K562 (cell line): ENCODE results near the gene TXLNA. TPM values are rescaled to one million over a fixed set of nuclear protein-coding genes. Genes with fewer than 3 reads are reported as not detected.

Source experiments
- FIP1L1 ChIP-seq: fragments of 200-400 bp; formaldehyde crosslinking; IDR thresholded peaks from 2 replicates; pipeline ENCODE4 v1.6.1; 2018; ENCODE audit warnings: mild to moderate bottlenecking, low read depth, low read length; ENCODE audit not compliant: poor library complexity, severe bottlenecking
- NBN ChIP-seq: fragments of 450-650 bp; IDR thresholded peaks from 2 replicates; pipeline ENCODE4 v1.6.1; 2016; ENCODE audit warnings: low read depth, mild to moderate bottlenecking
- NFIC ChIP-seq: fragments of 450-650 bp; IDR thresholded peaks from 2 replicates; pipeline ENCODE4 v1.6.1; 2017; ENCODE audit warnings: mild to moderate bottlenecking, inconsistent platforms
- SMAD1 ChIP-seq: fragments of 150-350 bp; IDR thresholded peaks from 2 replicates; pipeline ENCODE4 v1.6.1; 2014; ENCODE audit warnings: low read length, low read depth; ENCODE audit not compliant: partially characterized antibody
- WHSC1 ChIP-seq: IDR thresholded peaks from one replicate; pipeline ENCODE4 v1.6.1; 2012; ENCODE audit warnings: low read length, control low read depth, inconsistent platforms
- ZNF699 ChIP-seq: fragments of 250-450 bp; sonication (Bioruptor Pico); IDR thresholded peaks from 2 replicates; pipeline ENCODE4 v1.8.0; 2021; ENCODE audit warnings: mild to moderate bottlenecking, moderate library complexity; ENCODE audit not compliant: insufficient replicate concordance
- polyA plus RNA-seq, 8 experiments: library from polyadenylated mRNA; depleted of rRNA in 4 of 8; stranded (reverse) in 5 of 8; unstranded in 3 of 8; fragments of >200 nt; fragmentation: Nextera tagmentation in 2 of 8; fragmentation: Illumina TruSeq in 1 of 8; extraction: Ambion mirVana in 2 of 8; extraction: Trizol in 1 of 8; gene quantifications; 2 replicates each; pipeline versions ENCODE4 v1.2.1 to v1.2.3, GENCODE V29; 2011 to 2014; ENCODE audit warnings: inconsistent platforms in 1 of 8, missing spikeins in 1 of 8
- total RNA-seq, 7 experiments: library from RNA; depleted of rRNA in 6 of 7; stranded (reverse); fragments of >200 nt in 6 of 7; fragmentation: Illumina TruSeq in 2 of 7; extraction: Trizol in 2 of 7; gene quantifications; 2 replicates each; pipeline versions ENCODE4 v1.2.1 to v1.2.3, GENCODE V29; 2011 to 2021; ENCODE audit warnings: low replicate concordance in 1 of 7
- TF ChIP-seq, protein P1 (sequence below): fragments of 250-450 bp; sonication (Bioruptor Pico); IDR thresholded peaks from 2 replicates; pipeline ENCODE4 v1.8.0; 2022; ENCODE audit warnings: inconsistent platforms
- TF ChIP-seq, protein P2 (sequence below): sonication (generic); formaldehyde crosslinking; IDR thresholded peaks from 2 replicates; pipeline ENCODE4 v1.8.0; 2022; ENCODE audit warnings: missing genetic modification reagents, mild to moderate bottlenecking, borderline replicate concordance
- TF ChIP-seq, protein P3 (sequence below): fragments of 250-450 bp; sonication (Bioruptor Pico); IDR thresholded peaks from 2 replicates; pipeline ENCODE4 v1.5.0; 2022; ENCODE audit warnings: mild to moderate bottlenecking
- TF ChIP-seq, protein P4 (sequence below): fragments of 250-450 bp; sonication (Bioruptor Pico); IDR thresholded peaks from 2 replicates; pipeline ENCODE4 v1.4.0; 2020; ENCODE audit warnings: borderline replicate concordance
- TF ChIP-seq, protein P5 (sequence below): fragments of 450-650 bp; formaldehyde crosslinking; IDR thresholded peaks from 2 replicates; pipeline ENCODE4 v1.4.0; 2020; ENCODE audit warnings: mild to moderate bottlenecking

The TXLNA gene
- total and polyA plus RNA-seq, 9 of the 15 experiments (the other 6 are each of a cell fraction or from before 2014, with no cell fraction given), result 9.2 to 54.5 (median 39.3) TPM

DNA sequence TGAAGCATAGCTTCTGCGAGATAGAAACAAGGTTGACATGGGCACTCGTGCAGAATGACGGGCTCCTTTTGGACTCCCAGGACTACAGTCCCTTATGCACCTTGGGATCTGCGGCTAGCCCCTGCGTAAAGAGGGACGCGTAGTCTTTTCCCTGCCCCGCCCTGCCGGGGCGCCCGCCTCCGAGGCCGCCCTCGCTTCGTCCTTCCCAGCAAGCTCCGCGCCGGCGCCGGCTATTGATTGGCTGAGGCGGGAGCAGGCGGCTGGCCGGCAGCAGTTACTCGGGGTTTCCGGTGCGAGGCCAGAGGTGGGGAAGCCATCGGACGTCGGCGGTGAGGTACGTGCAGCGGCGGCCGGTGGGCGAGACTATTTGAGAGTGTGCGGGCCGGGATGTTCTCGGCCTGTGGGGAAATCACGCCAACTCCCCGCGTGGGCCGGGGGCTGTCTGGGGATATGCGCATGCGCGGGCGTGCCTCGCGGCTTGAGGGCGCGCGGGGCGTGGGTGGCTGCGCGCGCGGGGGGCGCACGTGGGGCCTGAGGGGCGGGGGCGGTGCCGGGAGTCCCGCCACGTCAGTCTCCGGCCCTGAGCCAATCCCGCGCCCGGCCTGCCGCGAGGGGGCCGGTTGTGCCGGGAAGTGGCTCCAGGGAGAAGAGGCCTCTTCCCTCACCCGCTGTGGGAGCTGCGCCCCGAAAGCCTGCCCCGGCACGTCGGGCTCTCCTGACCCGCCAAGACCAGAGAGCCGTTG is at the start of gene TXLNA (continued):
- TF ChIP-seq, protein P1, sequence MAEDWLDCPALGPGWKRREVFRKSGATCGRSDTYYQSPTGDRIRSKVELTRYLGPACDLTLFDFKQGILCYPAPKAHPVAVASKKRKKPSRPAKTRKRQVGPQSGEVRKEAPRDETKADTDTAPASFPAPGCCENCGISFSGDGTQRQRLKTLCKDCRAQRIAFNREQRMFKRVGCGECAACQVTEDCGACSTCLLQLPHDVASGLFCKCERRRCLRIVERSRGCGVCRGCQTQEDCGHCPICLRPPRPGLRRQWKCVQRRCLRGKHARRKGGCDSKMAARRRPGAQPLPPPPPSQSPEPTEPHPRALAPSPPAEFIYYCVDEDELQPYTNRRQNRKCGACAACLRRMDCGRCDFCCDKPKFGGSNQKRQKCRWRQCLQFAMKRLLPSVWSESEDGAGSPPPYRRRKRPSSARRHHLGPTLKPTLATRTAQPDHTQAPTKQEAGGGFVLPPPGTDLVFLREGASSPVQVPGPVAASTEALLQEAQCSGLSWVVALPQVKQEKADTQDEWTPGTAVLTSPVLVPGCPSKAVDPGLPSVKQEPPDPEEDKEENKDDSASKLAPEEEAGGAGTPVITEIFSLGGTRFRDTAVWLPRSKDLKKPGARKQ, result no peak
- TF ChIP-seq, protein P2, sequence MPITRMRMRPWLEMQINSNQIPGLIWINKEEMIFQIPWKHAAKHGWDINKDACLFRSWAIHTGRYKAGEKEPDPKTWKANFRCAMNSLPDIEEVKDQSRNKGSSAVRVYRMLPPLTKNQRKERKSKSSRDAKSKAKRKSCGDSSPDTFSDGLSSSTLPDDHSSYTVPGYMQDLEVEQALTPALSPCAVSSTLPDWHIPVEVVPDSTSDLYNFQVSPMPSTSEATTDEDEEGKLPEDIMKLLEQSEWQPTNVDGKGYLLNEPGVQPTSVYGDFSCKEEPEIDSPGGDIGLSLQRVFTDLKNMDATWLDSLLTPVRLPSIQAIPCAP (CRISPR knock-in tag), result no peak
- TF ChIP-seq SMAD1, result peak; percentile 24
- TF ChIP-seq WHSC1, result no peak
- TF ChIP-seq, protein P3, sequence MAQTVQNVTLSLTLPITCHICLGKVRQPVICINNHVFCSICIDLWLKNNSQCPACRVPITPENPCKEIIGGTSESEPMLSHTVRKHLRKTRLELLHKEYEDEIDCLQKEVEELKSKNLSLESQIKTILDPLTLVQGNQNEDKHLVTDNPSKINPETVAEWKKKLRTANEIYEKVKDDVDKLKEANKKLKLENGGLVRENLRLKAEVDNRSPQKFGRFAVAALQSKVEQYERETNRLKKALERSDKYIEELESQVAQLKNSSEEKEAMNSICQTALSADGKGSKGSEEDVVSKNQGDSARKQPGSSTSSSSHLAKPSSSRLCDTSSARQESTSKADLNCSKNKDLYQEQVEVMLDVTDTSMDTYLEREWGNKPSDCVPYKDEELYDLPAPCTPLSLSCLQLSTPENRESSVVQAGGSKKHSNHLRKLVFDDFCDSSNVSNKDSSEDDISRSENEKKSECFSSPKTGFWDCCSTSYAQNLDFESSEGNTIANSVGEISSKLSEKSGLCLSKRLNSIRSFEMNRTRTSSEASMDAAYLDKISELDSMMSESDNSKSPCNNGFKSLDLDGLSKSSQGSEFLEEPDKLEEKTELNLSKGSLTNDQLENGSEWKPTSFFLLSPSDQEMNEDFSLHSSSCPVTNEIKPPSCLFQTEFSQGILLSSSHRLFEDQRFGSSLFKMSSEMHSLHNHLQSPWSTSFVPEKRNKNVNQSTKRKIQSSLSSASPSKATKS (CRISPR knock-in tag), result 0 out of 2 replicates have a peak, but pooled peaks have one; percentile 12
- TF ChIP-seq, protein P4, sequence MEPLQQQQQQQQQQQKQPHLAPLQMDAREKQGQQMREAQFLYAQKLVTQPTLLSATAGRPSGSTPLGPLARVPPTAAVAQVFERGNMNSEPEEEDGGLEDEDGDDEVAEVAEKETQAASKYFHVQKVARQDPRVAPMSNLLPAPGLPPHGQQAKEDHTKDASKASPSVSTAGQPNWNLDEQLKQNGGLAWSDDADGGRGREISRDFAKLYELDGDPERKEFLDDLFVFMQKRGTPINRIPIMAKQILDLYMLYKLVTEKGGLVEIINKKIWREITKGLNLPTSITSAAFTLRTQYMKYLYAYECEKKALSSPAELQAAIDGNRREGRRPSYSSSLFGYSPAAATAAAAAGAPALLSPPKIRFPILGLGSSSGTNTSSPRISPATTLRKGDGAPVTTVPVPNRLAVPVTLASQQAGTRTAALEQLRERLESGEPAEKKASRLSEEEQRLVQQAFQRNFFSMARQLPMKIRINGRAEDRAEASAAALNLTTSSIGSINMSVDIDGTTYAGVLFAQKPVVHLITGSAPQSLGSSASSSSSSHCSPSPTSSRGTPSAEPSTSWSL (CRISPR knock-in tag), result peak; percentile 38; the same call in 1 of the 2 replicates
- peak; percentile 71 for TF ChIP-seq NFIC
- peak; percentile 89 for TF ChIP-seq FIP1L1
- no peak; the same call in 1 of the 2 replicates for TF ChIP-seq NBN
- TF ChIP-seq, protein P5, sequence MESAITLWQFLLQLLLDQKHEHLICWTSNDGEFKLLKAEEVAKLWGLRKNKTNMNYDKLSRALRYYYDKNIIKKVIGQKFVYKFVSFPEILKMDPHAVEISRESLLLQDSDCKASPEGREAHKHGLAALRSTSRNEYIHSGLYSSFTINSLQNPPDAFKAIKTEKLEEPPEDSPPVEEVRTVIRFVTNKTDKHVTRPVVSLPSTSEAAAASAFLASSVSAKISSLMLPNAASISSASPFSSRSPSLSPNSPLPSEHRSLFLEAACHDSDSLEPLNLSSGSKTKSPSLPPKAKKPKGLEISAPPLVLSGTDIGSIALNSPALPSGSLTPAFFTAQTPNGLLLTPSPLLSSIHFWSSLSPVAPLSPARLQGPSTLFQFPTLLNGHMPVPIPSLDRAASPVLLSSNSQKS, result 0 out of 2 replicates have a peak, but pooled peaks have one; percentile 42
- TF ChIP-seq ZNF699 (CRISPR knock-in tag), result no peak
